GM12878 (cell line): ENCODE results near the gene GALNTL6. TPM values are rescaled to one million over a fixed set of nuclear protein-coding genes. Genes with fewer than 3 reads are reported as not detected.
A peak's percentile ranks its signal among the peaks of the same experiment; 100 is the strongest.

Experiments used
- ATAC-seq: fragments of 200-7000 bp; cut with Tn5 transposase; 3 replicates; pipeline ENCODE4 v1.9.1; 2020; ENCODE audit warnings: mild to moderate bottlenecking, moderate library complexity
- BruUV-seq: library from RNA; stranded (reverse); fragments of 400-500 nt; replicated peaks from 2 replicates; lab custom pipeline; 2021; lab: Mats Ljungman, UMichigan
- CTCF ChIA-PET: fragments of 300-600 bp; sonication (Branson Sonifier 250); formaldehyde crosslinking; extraction: SDS; loops from one replicate; lab custom pipeline; 2021; ENCODE audit warnings: inconsistent platforms; lab: Yijun Ruan, JAX
- POLR2A ChIA-PET: fragments of 350-600 bp; formaldehyde crosslinking; extraction: SDS; loops from one replicate; lab custom pipeline; 2021; ENCODE audit warnings: inconsistent platforms; lab: Charles Lee
- RAD21 ChIA-PET: fragments of 300-600 bp; sonication (Branson Sonifier 250); formaldehyde crosslinking; loops from one replicate; lab custom pipeline; 2023; ENCODE audit warnings: antibody characterized with exemption; ENCODE audit not compliant: unreplicated experiment; lab: Charles Lee
- SMC1A ChIA-PET: fragments of 300-600 bp; sonication (Branson Sonifier 250); formaldehyde crosslinking; loops from one replicate; lab custom pipeline; 2023; ENCODE audit not compliant: unreplicated experiment, uncharacterized antibody; lab: Charles Lee
- DNase-seq: peaks from one replicate; pipeline ENCODE4 v3.0.0-alpha.2; 2011; ENCODE audit warnings: low read depth, low spot score
- FAIRE-seq: peaks from 3 replicates; lab custom pipeline; 2011; peaks lifted over from hg19 to GRCh38; lab: Jason Lieb, UNC
- H2AFZ ChIP-seq: 2 replicates; pipeline ENCODE4 v1.6.0; 2011; ENCODE audit warnings: low read depth, low read length, control low read depth; ENCODE audit not compliant: control insufficient read depth
- H3K27ac ChIP-seq: 2 replicates; pipeline ENCODE4 v1.5.1; 2011; ENCODE audit warnings: control low read depth; ENCODE audit not compliant: control insufficient read depth, insufficient read depth
- H3K27me3 ChIP-seq, 2 experiments: replicated peaks in 1 of 2; 2 replicates each; pipeline versions ENCODE4 v1.6.0 to v1.6.1; 2011; ENCODE audit warnings: low read length in 1 of 2; ENCODE audit not compliant: control insufficient read depth in 2 of 2, insufficient read depth in 2 of 2
- H3K36me3 ChIP-seq, 2 experiments: 2 replicates each; pipeline ENCODE4 v1.5.1; 2011; ENCODE audit warnings: low read length in 1 of 2; ENCODE audit not compliant: control insufficient read depth in 2 of 2, insufficient read depth in 2 of 2
- H3K4me1 ChIP-seq: 2 replicates; pipeline ENCODE4 v1.6.1; 2011; ENCODE audit warnings: mild to moderate bottlenecking, low read length, moderate library complexity, mixed read lengths; ENCODE audit not compliant: control insufficient read depth, insufficient read depth
- H3K4me2 ChIP-seq: 2 replicates; pipeline ENCODE4 v1.6.0; 2011; ENCODE audit warnings: control low read depth; ENCODE audit not compliant: control insufficient read depth, insufficient read depth
- H3K4me3 ChIP-seq: fragments of 200-600 bp; sonication (generic); 2 replicates; pipeline ENCODE4 v1.5.1; 2016
- H3K79me2 ChIP-seq: 2 replicates; pipeline ENCODE4 v1.6.0; 2011; ENCODE audit warnings: low read length; ENCODE audit not compliant: control insufficient read depth, insufficient read depth
- H3K9ac ChIP-seq: 2 replicates; pipeline ENCODE4 v1.8.0; 2011; ENCODE audit warnings: low read length, control low read depth, mixed read lengths; ENCODE audit not compliant: control insufficient read depth, insufficient read depth
- H3K9me3 ChIP-seq: replicated peaks from 3 replicates; pipeline ENCODE4 v1.5.1; 2011; ENCODE audit warnings: mild to moderate bottlenecking, low read length; ENCODE audit not compliant: control insufficient read depth, insufficient read depth
- H4K20me1 ChIP-seq: 2 replicates; pipeline ENCODE4 v1.6.0; 2011; ENCODE audit not compliant: control insufficient read depth, insufficient read depth
- RAD21 ChIP-seq: IDR thresholded peaks from 2 replicates; pipeline ENCODE4 v1.6.1; 2011; ENCODE audit warnings: mild to moderate bottlenecking, low read depth, low read length, moderate library complexity; ENCODE audit not compliant: insufficient read depth
- SMC3 ChIP-seq: IDR thresholded peaks from 2 replicates; pipeline ENCODE4 v1.6.1; 2011; ENCODE audit warnings: low read length, improper control_type of control experiment, borderline replicate concordance
- TBL1XR1 ChIP-seq: IDR thresholded peaks from 2 replicates; pipeline ENCODE4 v1.6.1; 2012; ENCODE audit warnings: low read depth, low read length, improper control_type of control experiment
- ZNF217 ChIP-seq: fragments of 450-650 bp; IDR thresholded peaks from 2 replicates; pipeline ENCODE4 v1.6.1; 2017; ENCODE audit warnings: antibody characterized with exemption, mild to moderate bottlenecking
- WGBS: methylation state at CpG from one replicate; pipeline ENCODE4 v1.1.6; 2016; ENCODE audit warnings: low lambda C conversion rate; ENCODE audit not compliant: insufficient replicate concordance, insufficient coverage; ENCODE audit errors: missing lambda C conversion rate; 5-methylcytosine and 5-hydroxymethylcytosine counted together
- in situ Hi-C: fragments of 300-500 bp; cut with MboI; formaldehyde crosslinking; loops from 9 replicates; pipeline ENCODE4 v1.14.3; 2018; ENCODE audit warnings: mixed read lengths
- intact Hi-C: fragments of 100-400 bp; cut with micrococcal nuclease; formaldehyde crosslinking; loops from one replicate; pipeline ENCODE4 v1.14.2; 2022; ENCODE audit not compliant: unreplicated experiment
- polyA plus RNA-seq, 11 experiments: library from polyadenylated mRNA; depleted of rRNA in 4 of 11; unstranded in 6 of 11; stranded (reverse) in 5 of 11; fragments of >200 nt; fragmentation: Nextera tagmentation in 4 of 11; fragmentation: Illumina TruSeq in 1 of 11; extraction: Ambion mirVana in 4 of 11; extraction: Trizol in 1 of 11; gene quantifications; 1 replicate in 1 of 11; 2 replicates in 10 of 11; pipeline versions ENCODE4 v1.2.1 to v1.2.3, GENCODE V29; 2011 to 2016; ENCODE audit warnings: inconsistent platforms in 2 of 11, missing spikeins in 2 of 11, low read depth in 1 of 11
- total RNA-seq, 4 experiments: library from RNA; depleted of rRNA in 3 of 4; stranded (reverse); fragments of >200 nt in 3 of 4; fragmentation: Illumina TruSeq in 1 of 4; extraction: Trizol in 1 of 4; gene quantifications; 2 replicates each; pipeline versions ENCODE4 v1.2.1 to v1.2.3, GENCODE V29; 2013 to 2021
- TF ChIP-seq, protein P1 (sequence below), 3 experiments: IDR thresholded peaks in 2 of 3; conservative IDR thresholded peaks in 1 of 3; 2 replicates each; pipeline ENCODE4 v1.5.1; 2011; ENCODE audit warnings: low read depth in 3 of 3, low read length in 3 of 3, mild to moderate bottlenecking in 3 of 3, control low read depth in 2 of 3, moderate library complexity in 2 of 3, inconsistent platforms in 1 of 3, mixed read lengths in 1 of 3; ENCODE audit not compliant: control insufficient read depth in 2 of 3, insufficient read depth in 1 of 3; ENCODE audit errors: extremely low read depth in 1 of 3

Gene GALNTL6
- total and polyA plus RNA-seq, 10 of the 15 experiments (the other 5 are each of a cell fraction or from before 2014, with no cell fraction given) = 0.01 to 0.29 TPM; not detected in 8

GRCh38 chr4:171785388-171785787 is 27.8 kb upstream of the GALNTL6 start:
- intact Hi-C loops (loop anchor here (10.0 kb wide), 1 partner anchor 791 kb away; no protein-coding TSS in a partner anchor), in situ Hi-C loops (no loop called here)
- 14% methylated on average over 3 of the region's 3 CpGs for WGBS
- TF ChIP-seq, protein P1, sequence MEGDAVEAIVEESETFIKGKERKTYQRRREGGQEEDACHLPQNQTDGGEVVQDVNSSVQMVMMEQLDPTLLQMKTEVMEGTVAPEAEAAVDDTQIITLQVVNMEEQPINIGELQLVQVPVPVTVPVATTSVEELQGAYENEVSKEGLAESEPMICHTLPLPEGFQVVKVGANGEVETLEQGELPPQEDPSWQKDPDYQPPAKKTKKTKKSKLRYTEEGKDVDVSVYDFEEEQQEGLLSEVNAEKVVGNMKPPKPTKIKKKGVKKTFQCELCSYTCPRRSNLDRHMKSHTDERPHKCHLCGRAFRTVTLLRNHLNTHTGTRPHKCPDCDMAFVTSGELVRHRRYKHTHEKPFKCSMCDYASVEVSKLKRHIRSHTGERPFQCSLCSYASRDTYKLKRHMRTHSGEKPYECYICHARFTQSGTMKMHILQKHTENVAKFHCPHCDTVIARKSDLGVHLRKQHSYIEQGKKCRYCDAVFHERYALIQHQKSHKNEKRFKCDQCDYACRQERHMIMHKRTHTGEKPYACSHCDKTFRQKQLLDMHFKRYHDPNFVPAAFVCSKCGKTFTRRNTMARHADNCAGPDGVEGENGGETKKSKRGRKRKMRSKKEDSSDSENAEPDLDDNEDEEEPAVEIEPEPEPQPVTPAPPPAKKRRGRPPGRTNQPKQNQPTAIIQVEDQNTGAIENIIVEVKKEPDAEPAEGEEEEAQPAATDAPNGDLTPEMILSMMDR (IDR thresholded peaks at IDR 0.05 in 2 of 3, conservative IDR thresholded peaks at IDR 0.05 in 1 of 3; ENCODE audit: control insufficient read depth in 2 of 3, extremely low read depth in 1 of 3, insufficient read depth in 1 of 3, low read depth in 3 of 3, low read length in 3 of 3) = peak in 1 of 3 experiments; percentile 24; a peak in 2 of 6 replicates
- TF ChIP-seq ZNF217 = no peak
- TF ChIP-seq TBL1XR1 = no peak
- TF ChIP-seq RAD21 = peak; percentile 55
- peak; percentile 32; the same call in 1 of the 2 replicates for TF ChIP-seq SMC3
- Histone ChIP-seq H3K79me2 (no peaks in the 10 kb centered on the region), H3K27me3 (no peaks in the 10 kb centered on the region; a peak in 1 of 4 replicates), H3K9me3 (no peaks in the 10 kb centered on the region; the same call in 2 of the 3 replicates), H3K4me3 (no peak overlapping the region), H3K36me3 (no peaks in the 10 kb centered on the region), H3K4me2 (no peak overlapping the region), H3K9ac (no peak overlapping the region), H3K4me1 (no peaks in the 10 kb centered on the region), H3K27ac (no peak overlapping the region), H4K20me1 (no peaks in the 10 kb centered on the region), H2AFZ (no peak overlapping the region)
- ChIA-PET POLR2A (no interaction called here), CTCF (interaction anchor here (0.6 to 0.7 kb wide), 2 partner anchors 1484 to 1649 kb away, joined by 3 read pairs; no protein-coding TSS in a partner anchor), RAD21 (no interaction called here), SMC1A (no interaction called here)
- no peak for DNase-seq
- FAIRE-seq = no peak
- BruUV-seq = no TSS peak
- ATAC-seq = no peak
